Tibial artery (tissue), 4 donors: Measurements from ENCODE around the gene MTMR2.

Experiments used
- DNase-seq, 2 donors: peaks; one replicate each; pipeline ENCODE4 v3.0.0-alpha.2; 2019
- H3K27ac ChIP-seq, 2 donors: fragments of 200-600 bp; sonication (generic) in 1 of 2; 1 replicate in 1 of 2; 2 replicates in 1 of 2; pipeline ENCODE4 v1.5.1; 2018 to 2019; ENCODE audit warnings: mild to moderate bottlenecking in 1 of 2
- H3K27me3 ChIP-seq, 2 donors: fragments of 200-600 bp; sonication (generic) in 1 of 2; one replicate each; pipeline versions ENCODE4 v1.5.1 to v1.6.0; 2016 to 2019
- H3K36me3 ChIP-seq, 3 donors: fragments of 200-600 bp; sonication (generic) in 2 of 3; one replicate each; pipeline ENCODE4 v1.5.1; 2016 to 2019; ENCODE audit warnings: mild to moderate bottlenecking in 2 of 3
- H3K4me1 ChIP-seq, 4 donors: fragments of 200-600 bp; sonication (generic) in 2 of 4; 1 replicate in 3 of 4; 2 replicates in 1 of 4; pipeline ENCODE4 v1.5.1; 2016 to 2019
- H3K4me3 ChIP-seq, 2 donors: fragments of 200-600 bp; sonication (generic) in 1 of 2; 1 replicate in 1 of 2; 2 replicates in 1 of 2; pipeline ENCODE4 v1.5.1; 2018 to 2019; ENCODE audit warnings: mild to moderate bottlenecking in 2 of 2
- H3K9me3 ChIP-seq, 3 donors: fragments of 200-600 bp; sonication (generic) in 1 of 3; one replicate each; pipeline ENCODE4 v1.5.1; 2016 to 2019
- intact Hi-C: fragments of 100-400 bp; cut with DNase I; formaldehyde crosslinking; loops from one replicate; pipeline ENCODE4 v1.15.0; 2023; ENCODE audit warnings: low total_unique reads
- TF ChIP-seq, protein P1 (sequence below), 2 experiments: fragments of 200-600 bp in 1 of 2; fragments of 450-650 bp in 1 of 2; IDR thresholded peaks; one replicate each; pipeline ENCODE4 v1.5.1; 2017 to 2019; ENCODE audit warnings: antibody characterized with exemption in 2 of 2, mild to moderate bottlenecking in 1 of 2, moderate library complexity in 1 of 2

MTMR2 gene

DNA sequence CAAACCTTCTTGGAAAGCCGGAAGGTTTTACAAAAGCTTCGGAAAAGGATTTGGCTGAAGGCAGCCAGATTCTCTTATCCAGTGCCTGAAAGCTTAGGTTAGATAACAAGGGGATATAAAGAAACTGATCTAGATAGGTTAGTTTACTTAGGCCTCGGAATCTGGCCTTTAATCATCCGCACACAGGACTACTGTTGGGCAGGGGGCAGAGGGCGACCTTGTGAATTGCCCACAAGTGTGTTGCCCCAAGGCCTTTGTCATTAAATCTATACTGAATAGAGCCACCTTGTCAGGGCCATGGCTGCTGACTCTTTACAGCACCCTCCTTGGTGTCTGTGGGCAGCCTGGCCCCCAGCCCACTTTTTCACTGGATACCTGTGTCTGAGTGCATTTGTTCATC, 9.7 kb upstream of the MTMR2 start:
- H3K27me3 ChIP-seq: no peaks in the 10 kb centered on the region
- DNase-seq: no peak
- H3K9me3 ChIP-seq: peaks cover 0 to 5% (median 0%) of the 10 kb centered on the region in 3 donors
- intact Hi-C loops: no loop called here
- H3K27ac ChIP-seq: no peak overlapping the region
- TF ChIP-seq, protein P1, sequence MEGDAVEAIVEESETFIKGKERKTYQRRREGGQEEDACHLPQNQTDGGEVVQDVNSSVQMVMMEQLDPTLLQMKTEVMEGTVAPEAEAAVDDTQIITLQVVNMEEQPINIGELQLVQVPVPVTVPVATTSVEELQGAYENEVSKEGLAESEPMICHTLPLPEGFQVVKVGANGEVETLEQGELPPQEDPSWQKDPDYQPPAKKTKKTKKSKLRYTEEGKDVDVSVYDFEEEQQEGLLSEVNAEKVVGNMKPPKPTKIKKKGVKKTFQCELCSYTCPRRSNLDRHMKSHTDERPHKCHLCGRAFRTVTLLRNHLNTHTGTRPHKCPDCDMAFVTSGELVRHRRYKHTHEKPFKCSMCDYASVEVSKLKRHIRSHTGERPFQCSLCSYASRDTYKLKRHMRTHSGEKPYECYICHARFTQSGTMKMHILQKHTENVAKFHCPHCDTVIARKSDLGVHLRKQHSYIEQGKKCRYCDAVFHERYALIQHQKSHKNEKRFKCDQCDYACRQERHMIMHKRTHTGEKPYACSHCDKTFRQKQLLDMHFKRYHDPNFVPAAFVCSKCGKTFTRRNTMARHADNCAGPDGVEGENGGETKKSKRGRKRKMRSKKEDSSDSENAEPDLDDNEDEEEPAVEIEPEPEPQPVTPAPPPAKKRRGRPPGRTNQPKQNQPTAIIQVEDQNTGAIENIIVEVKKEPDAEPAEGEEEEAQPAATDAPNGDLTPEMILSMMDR (IDR thresholded peaks at IDR 0.05): no peak
- H3K4me1 ChIP-seq: no peaks in the 10 kb centered on the region
- no peaks in the 10 kb centered on the region for H3K36me3 ChIP-seq
- H3K4me3 ChIP-seq: no peak overlapping the region

DNA sequence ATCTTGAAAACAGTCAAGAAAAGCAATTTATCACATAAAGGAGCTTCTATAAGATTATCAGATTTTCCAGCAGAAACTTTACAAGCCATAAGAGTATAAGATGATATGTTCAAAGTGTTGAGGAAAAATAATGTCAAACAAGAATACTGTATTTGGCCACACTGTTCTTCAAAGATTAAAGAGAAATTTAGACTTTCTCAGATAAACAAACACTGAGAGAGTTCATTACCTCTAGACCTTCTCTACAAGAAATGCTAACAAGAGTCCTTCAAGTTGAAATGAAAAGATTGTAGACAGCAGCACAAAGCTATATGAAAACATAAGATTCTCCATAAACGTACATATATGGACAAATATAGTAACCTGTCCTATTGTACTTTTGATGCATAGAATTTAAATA, 8.0 kb upstream of the MTMR2 start:
- TF ChIP-seq, protein P1 (IDR thresholded peaks at IDR 0.05): no peak
- DNase-seq: no peak

DNA sequence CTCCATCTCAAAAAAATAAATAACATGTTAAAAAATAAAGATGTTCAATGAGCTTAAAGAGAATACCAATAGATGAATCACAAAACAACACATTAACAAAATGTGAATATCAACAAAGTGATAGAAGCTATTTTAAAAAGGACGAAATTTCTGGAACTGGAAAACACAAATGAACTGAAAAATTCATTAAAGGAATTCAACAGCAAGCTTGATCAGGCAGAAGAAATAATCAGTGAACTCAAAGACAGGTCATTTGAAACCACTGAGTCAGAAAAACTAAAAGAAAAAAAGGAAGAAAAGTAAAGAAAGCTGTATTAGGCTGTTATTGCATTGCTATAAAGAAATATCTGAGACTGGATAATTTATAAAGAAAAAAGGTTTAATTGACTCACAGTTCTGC, 7.0 kb upstream of the MTMR2 start:
- DNase-seq: no peak
- no peaks in the 10 kb centered on the region for H3K36me3 ChIP-seq
- H3K27ac ChIP-seq: no peak overlapping the region
- TF ChIP-seq, protein P1 (IDR thresholded peaks at IDR 0.05): no peak
- H3K9me3 ChIP-seq: peaks cover 0 to 5% (median 0%) of the 10 kb centered on the region in 3 donors
- no peak overlapping the region for H3K4me3 ChIP-seq
- intact Hi-C loops: no loop called here
- no peaks in the 10 kb centered on the region for H3K27me3 ChIP-seq
- no peaks in the 10 kb centered on the region for H3K4me1 ChIP-seq

More for the DNA sequence above, 8.0 kb upstream of the MTMR2 start:
- Histone ChIP-seq H3K4me1 (no peaks in the 10 kb centered on the region), H3K27me3 (no peaks in the 10 kb centered on the region), H3K27ac (no peak overlapping the region), H3K36me3 (no peaks in the 10 kb centered on the region), H3K9me3 (peaks cover 0 to 5% (median 0%) of the 10 kb centered on the region in 3 donors), H3K4me3 (no peak overlapping the region)
- intact Hi-C loops: no loop called here

DNA sequence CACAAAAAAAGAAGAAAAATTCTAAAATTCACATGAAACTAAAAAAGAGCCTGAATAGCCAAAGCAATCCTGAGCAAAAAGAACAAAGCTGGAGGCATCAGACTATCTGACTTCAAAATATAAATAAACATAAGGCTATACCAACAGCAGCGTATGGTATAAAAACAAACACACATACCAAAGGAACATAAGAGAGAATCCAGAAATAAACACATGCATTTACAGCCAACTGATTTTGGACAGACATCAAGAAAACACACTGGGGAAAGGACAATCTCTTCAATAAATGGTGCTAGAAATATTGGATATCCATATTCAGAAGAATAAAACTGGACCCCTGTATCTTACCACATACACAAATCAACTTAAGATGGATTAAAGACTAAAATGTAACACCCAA, 2.8 kb upstream of the MTMR2 start:
- no peak for DNase-seq
- H3K36me3 ChIP-seq: no peaks in the 10 kb centered on the region
- TF ChIP-seq, protein P1 (IDR thresholded peaks at IDR 0.05): no peak
- H3K27me3 ChIP-seq: no peaks in the 10 kb centered on the region
- no peak overlapping the region for H3K27ac ChIP-seq
- H3K4me1 ChIP-seq: peaks cover 0 to 19% (median 9%) of the 10 kb centered on the region in 4 donors
- H3K4me3 ChIP-seq: no peak overlapping the region
- H3K9me3 ChIP-seq: peaks cover 0 to 5% (median 0%) of the 10 kb centered on the region in 3 donors
- intact Hi-C loops: no loop called here

DNA sequence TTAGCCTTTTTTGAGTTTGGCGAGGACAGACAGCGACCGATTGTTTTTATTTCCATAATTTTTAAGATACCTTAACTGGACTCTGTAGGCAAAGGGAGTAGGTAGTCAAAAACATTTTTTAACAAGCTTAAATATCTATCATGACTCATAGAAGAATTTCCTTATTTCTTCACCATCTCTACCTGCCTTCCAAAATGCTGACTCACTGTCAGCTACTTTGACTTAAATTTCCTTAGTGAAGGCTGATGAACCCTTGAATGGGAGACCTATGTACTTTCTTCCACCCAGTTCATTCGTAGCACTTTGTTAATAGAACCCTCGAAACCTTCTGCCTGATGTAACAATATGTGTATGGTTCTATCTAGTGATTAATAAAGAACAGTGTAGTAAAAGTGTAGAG, 1.1 kb upstream of the MTMR2 start:
- peak overlapping the region; percentile 84 to 97 for H3K4me3 ChIP-seq

More for the DNA sequence above, 1.1 kb upstream of the MTMR2 start:
- H3K4me1 ChIP-seq: peaks cover 0 to 36% (median 9%) of the 10 kb centered on the region in 4 donors
- TF ChIP-seq, protein P1 (IDR thresholded peaks at IDR 0.05): no peak
- no peaks in the 10 kb centered on the region for H3K27me3 ChIP-seq
- intact Hi-C loops: no loop called here
- DNase-seq: no peak
- H3K36me3 ChIP-seq: no peaks in the 10 kb centered on the region
- H3K9me3 ChIP-seq: no peaks in the 10 kb centered on the region
- peak overlapping the region; percentile 96 to 100 for H3K27ac ChIP-seq
